ENCODE measurements around the gene UMAD1.

- TF ChIP-seq CTCF (IDR thresholded peaks at IDR 0.05), result no peak
- no peak for TF ChIP-seq ZFX (IDR thresholded peaks at IDR 0.05; ENCODE audit: borderline replicate concordance)
Measured at GRCh38 chr7:7686811-7687508, 46.4 kb downstream of the UMAD1 start.

All from 22Rv1 (cell line).